GM18505 (cell line): Measurements from ENCODE around the gene RAB11FIP3.
"Not testable (repeated sequence)": the region's sequence is repeated elsewhere in the genome, so short reads cannot be mapped to it uniquely, and the experiment has no call there.

Source experiments
- ATAC-seq: cut with Tn5 transposase; IDR thresholded peaks from one replicate; pipeline ENCODE4 v1.9.1; 2021; ENCODE audit not compliant: unreplicated experiment
- POLR2A ChIP-seq: IDR thresholded peaks from 4 replicates; pipeline ENCODE4 v1.6.1; 2011; ENCODE audit warnings: borderline replicate concordance; ENCODE audit not compliant: insufficient read depth, insufficient read length; ENCODE audit errors: extremely low read depth

The RAB11FIP3 gene

GRCh38 chr16:472199-472504 lies 46.7 kb downstream of the RAB11FIP3 start:
- no peak for ATAC-seq

GRCh38 chr16:473046-474043 lies 47.9 kb downstream of the RAB11FIP3 start:
- TF ChIP-seq POLR2A: no peak
- no peak for ATAC-seq

More at GRCh38 chr16:472199-472504, 46.7 kb downstream of the RAB11FIP3 start:
- no peak for TF ChIP-seq POLR2A

DNA sequence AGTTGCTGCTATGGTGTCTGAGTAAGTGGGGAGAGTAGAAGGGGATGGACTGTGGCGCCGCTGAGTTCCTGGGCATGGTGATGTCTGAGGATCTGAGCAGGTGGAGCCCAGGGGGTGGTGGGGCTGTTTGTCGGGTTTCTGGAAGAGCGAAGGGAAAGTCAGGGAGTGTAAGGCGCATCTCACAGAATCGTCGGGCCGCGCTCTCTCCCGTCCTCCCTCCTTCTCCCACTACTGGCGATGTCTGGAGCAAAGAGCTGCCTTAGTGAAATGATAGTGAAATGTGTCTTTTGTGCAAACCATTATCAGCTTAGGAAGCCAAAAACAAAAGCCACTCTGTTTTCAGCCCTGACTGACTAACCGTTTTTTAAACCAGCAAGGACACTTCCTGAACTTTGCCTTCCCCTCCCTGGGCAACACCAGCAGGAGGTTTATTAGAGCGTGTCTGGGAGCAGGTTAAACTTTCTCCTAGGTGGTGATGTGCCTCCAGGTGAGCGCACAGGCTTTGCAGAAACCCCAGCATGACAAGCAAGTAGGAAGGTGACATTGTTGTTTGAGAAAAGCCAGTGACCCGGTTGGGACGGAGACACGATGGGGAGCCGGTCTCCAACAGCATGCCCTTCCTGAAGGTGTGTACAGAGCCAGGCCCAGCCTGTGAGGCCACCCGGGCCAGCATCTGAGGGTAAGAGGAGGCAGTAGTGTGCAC lies 49.1 kb downstream of the RAB11FIP3 start:
- ATAC-seq: no peak
- TF ChIP-seq POLR2A: no peak

GRCh38 chr16:476039-476438 lies 50.6 kb downstream of the RAB11FIP3 start:
- no peak for TF ChIP-seq POLR2A
- ATAC-seq: no peak

GRCh38 chr16:477301-478157 lies 52.1 kb downstream of the RAB11FIP3 start:
- no peak for ATAC-seq
- TF ChIP-seq POLR2A: no peak

DNA sequence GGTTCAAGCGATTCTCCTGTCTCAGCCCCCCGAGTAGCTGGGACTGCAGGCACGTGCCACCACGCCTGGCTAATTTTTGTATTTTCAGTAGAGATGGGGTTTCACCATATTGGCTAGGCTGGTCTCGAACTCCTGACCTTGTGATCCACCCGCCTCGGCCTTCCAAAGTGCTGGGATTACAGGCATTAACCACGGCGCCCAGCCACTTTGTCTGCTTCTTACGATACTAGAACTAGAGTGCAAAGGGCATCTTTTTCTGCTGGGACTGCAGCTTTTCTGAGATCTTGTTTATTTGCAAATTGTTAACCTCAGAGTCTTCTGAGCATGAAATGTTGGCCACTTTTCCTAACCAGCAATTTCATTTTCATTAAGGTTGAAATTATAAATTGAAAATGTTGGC lies 52.8 kb downstream of the RAB11FIP3 start:
- not testable (repeated sequence) for ATAC-seq

DNA sequence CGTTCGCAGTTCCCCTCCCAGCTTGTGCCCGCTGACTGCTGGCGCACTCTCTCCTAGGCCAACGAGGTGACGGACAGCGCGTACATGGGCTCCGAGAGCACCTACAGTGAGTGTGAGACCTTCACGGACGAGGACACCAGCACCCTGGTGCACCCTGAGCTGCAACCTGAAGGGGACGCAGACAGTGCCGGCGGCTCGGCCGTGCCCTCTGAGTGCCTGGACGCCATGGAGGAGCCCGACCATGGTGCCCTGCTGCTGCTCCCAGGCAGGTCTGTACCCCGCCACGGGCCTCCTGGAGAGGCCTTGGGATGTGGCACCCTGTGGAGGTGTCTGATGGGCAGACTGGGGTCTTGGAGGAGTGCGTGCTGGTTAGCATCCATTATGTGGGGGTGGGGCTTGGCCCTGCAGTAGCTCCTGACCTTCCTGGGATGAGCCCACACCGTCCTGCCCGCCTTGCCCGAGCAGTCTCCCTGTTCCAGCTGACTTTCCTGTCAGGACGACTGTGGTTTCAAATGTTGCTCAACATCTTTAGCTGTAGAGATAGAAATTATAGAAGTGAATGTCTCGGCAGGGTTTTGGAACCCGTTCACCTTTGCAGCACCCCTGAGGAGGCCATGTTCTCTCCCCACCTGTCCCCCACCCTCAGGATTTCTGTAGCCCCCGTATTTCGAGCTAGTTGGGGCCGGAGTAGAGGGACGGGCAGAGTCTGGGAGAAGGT lies 57.2 kb downstream of the RAB11FIP3 start:
- no peak for ATAC-seq
- TF ChIP-seq POLR2A: no peak

GRCh38 chr16:483341-484075 lies 58.1 kb downstream of the RAB11FIP3 start:
- no peak for TF ChIP-seq POLR2A
- no peak for ATAC-seq

DNA sequence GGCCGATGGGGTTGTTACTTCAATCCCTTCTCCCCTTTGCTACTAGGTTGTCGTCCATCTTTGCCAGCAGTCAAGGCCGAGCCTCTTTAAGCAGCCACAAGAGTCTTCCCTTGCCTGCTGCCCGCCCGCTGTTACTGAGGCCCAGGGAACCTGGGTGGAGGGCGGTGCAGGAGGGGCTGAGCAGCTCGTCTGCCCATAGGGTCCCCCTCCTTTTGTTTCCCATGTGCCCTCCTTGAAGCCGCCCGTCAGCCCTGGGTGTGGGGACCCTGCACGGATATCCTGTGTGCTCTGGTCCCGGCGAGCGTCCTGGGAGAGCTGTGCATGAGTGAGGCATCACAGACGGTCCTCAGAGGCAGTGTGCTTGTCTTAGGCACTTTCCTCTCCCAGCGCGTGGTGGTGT lies 64.2 kb downstream of the RAB11FIP3 start:
- ATAC-seq: no peak

GRCh38 chr16:490768-491167 lies 65.3 kb downstream of the RAB11FIP3 start:
- ATAC-seq: no peak
- TF ChIP-seq POLR2A: no peak

More for the DNA sequence above, 64.2 kb downstream of the RAB11FIP3 start:
- TF ChIP-seq POLR2A: no peak

- no peak for ATAC-seq
- no peak for TF ChIP-seq POLR2A
Measured at GRCh38 chr16:491220-491919, 65.9 kb downstream of the RAB11FIP3 start.
